Fibroblast of skin of scalp (primary cell): ENCODE results near the gene DLL1.
"Not testable (repeated sequence)": the region's sequence is repeated elsewhere in the genome, so short reads cannot be mapped to it uniquely, and the experiment has no call there.

Source experiments
- DNase-seq: peaks from one replicate; pipeline ENCODE4 v3.0.0-alpha.2; 2013

Gene DLL1

DNA sequence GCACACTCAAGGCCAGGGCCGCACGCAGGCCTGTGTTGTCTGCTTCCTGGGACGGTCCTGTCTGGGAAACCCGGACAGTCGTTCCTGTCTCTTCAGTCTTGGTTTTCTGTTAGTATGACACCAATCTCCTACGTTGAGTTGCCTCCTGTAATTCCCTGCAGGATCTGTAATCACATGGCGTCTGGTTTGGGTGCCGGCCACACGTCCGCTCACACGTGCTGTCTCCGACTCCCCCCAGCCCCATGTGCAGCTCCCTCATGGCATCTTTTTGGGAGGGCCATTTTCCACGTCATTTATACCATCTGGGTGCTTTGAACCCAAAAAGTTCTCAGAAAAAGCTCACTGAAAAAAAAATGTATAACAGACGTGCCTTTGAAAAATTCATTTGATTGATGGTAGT lies 23.2 kb downstream of the DLL1 start:
- no peak for DNase-seq

DNA sequence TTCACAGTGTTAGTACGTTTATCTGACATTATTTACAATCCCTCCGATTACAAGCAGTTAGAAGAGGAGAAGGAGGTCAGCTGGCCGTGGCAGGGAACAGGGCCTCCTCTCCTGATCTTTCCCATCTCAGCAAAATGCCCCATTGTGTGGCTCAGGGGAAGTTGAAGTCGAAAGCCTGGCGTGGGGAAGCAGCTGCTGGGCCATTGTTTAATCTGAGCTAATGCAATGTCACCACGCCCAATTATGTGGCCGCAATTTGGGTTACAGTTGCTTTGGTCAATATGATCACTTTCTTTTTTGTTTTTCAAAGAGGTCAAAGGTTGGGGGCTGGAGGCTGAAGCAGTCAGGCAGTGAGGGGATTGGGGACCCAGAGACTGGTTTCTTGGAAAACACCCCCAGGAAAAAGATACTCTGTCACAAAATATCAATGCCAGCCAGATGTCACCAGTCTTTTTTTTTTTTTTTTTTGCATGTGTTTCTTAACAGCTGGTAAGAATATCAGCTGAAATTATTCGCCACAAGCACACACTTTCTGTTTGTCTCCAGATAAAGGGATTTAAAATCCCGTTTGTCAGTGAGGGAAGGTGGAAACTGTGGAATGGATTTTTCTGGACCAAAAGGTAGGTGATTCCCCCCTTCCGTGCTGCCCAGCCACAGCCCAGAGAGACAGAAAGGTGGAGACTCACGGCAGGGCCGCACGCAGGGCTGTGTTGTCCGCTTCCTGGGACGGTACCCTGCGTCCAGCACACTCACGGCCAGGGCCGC lies 24.6 kb downstream of the DLL1 start:
- no peak for DNase-seq

DNA sequence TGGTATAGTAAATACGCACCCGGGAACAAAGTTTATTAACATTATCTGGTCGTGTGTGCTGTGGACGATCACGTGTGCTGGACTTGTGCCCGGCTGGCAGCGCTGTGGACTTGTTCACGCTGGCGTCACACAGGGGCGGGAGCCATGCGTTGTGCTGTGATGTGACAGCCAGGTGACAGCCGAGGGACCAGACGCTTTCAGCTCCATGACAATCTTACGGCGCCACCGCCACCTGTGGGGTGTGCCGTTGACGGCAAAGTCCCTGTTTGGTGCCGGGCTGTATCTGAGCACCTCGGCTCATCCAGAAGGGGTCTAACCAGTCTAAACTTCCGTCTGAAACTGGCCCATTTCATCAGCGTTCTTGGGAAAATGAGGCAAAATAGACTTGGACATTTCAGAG lies 25.2 kb downstream of the DLL1 start:
- no peak for DNase-seq

DNA sequence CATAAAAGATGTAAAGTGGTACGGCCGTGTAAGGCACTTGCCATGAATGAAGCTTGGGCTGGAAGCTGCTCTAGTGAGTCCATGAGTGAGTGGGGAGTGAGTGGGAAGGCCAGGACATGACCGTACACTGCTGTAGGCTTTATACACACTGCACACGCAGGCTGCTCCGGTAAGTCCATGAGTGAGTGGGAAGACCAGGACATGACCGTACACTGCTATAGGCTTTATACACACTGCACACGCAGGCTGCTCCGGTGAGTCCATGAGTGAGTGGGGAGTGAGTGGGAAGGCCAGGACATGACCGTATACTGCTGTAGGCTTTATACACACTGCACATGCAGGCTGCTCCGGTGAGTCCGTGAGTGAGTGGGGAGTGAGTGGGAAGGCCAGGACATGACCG lies 26.2 kb downstream of the DLL1 start:
- not testable (repeated sequence) for DNase-seq

DNA sequence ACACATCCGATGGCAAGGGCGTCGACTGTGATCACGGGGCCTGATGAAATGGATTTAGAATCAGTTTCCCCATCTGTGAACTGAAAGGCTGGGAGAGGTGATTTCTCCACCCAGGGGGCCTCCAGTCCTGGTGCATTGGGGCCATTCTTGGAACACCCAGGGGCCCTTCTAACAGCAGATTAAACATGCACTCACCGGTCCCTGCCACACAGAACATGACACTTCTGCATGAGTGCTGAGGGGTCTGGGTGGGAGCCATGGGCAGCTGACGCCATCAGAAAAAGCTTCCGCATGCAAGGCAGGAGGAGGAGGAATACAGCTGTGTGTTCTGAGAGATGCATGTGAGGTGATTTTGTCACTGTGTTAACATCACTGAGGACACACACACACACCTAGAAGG lies 26.8 kb downstream of the DLL1 start:
- DNase-seq: no peak

DNA sequence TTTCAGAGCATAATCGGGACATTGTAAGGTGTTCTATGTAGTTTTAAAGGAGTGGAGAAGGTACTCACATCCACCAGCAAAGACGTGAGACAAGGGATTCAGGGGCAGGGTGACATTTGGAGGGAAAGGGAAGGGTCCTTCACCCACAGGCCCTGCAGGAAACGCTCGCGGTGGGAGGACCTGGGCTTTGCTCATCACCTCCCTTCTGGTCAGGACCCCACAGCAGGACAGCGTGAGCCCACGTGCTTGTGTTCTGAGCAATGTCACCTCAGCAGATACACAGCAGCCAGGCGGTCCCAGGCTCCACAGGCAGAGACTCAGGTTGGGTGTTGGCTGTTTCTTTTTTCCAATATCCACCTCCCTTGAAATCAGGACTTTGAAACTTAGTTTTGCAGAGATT lies 27.5 kb downstream of the DLL1 start:
- no peak for DNase-seq

DNA sequence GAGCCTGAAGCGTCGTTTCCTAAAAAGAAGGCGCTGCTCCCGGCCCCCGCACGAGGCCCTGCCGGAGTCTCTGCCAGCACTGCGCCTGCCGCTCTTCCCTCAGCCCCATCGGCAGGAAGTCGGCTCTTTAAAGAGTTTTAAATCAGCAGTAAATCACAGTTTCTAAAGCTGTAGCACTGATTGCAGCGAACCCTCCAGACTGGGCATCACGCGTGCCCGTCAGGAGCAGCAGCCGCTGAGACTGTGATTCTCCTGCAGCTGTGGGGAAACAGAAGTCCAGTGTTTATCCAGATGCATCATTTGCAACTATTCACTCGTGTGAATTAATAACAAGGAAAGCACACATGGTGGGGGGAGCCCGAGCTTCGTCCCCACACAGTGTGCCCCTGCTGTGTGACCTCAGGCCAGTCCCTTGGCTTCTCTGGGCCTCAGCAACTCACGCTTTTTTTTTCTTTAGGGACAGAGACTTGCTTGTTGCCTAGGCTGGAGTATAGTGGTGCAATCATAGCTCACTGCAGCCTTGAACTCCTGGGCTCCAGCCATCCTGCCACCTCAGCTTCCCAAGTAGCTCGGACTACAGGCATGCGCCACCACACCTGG lies 28.3 kb downstream of the DLL1 start:
- DNase-seq: no peak

DNA sequence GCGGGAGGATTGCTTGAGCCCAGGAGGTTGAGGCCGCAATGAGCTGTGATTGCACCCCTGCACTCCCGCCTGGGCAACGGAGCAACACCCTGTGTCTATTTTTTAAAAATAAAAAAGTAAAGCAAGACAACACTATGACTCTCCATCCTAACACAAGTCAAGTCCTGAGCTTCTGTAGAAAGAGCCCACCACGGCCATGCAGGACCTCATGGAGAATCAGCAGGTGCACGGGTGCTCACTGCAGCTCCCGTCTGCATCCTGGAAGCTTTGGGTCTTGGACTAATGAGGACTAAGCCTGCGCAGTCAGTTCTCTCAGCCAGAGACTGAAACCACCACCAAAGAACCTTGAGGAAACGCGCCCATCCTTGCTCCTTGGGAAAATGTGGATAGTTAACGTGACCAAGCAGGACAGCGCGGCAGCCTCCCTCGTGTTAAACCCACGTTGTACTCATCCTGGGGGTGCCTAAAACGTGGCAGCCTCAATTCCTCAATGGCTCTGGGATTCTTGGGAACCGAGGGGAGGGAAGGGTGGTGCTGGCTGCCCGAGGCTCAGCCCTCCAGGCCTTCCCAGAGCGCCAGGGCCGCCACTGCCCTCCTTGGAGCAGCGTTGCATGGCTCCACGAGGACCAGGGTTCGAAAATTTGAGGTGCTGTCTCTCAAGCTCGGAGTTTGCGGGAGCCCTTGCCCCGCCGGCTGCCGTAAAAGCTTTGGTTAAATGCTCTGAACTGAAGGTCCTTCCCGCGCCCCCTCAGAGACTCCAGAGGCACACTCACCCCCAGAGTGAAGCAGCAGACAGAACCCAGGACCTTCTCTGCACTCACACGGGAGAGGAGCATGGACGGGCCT lies 29.0 kb downstream of the DLL1 start:
- DNase-seq: no peak

DNA sequence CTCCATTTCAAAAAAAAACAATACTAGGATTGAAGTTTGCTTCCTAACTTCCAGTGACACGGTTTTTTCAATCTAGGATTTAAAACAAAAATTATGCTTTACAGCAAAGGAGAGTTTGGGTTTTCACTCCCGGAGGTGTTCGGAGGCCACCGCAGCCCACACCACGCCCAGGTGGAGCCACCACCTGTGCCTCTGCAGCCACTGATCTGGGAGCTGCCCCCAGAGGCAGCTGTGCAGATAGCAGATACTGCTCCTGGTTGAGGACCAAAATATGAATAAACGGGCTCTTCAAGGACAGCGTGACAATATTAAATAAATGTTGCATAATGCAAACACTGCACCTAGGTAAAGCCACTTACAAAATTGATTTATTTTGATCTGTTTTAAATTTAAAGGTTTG lies 30.2 kb downstream of the DLL1 start:
- DNase-seq: no peak

DNA sequence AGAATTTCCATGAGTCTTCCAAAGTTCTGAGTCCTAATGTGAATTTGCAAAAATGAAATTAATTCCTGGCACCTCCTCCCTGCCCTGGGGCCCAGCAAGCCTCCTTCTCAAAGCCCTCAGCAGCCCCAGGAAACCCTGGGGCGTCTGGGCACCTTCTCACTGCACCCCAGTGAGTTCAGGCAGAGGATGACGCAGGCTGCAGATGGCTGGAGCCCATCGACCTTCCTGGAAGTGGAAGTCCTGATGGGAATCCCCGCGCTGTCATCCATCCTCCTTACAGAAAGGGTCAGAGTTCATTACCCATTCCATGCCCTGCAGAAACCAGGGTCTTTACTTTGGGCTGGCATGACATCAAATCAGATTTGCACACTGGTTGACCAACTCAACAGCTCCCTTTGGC lies 31.6 kb downstream of the DLL1 start:
- DNase-seq: no peak

DNA sequence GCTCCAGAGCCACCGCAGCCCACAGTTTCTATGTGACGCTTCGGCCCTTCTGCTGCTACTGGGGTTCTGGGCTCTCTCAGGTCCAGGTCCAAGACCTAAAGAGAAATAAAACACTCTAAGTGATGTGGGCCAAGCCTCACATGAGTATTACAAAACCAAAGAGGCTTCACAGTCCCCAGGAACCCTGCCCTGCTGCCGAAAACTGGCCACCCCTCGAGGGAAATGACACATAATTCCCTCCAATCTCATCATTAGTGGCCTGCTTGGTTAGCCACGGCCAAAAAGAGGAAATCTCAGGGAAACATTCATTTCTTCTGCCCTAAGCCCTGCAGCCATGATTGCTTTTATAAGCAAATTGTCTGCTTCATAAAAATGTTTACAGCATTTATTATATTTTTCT lies 32.5 kb downstream of the DLL1 start:
- DNase-seq: no peak

DNA sequence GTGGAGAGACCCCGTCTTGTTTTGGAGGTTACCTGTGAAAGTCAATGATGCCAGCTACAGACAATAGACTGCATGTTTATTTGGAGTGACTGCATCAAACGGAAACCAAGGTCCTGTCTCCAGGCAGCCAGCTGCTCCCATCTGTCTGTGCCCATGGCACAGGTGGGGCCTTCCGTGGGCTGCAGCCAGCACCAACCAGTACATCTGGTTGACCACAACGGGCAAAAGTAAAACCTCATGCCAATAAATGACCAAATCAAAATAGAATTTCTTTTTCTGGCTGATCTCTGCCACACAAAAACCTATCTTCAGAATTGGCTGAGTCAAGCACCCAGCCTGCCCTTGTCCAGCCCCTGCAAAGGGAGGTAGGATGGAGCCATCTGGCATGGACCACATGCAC lies 33.5 kb downstream of the DLL1 start:
- DNase-seq: no peak

DNA sequence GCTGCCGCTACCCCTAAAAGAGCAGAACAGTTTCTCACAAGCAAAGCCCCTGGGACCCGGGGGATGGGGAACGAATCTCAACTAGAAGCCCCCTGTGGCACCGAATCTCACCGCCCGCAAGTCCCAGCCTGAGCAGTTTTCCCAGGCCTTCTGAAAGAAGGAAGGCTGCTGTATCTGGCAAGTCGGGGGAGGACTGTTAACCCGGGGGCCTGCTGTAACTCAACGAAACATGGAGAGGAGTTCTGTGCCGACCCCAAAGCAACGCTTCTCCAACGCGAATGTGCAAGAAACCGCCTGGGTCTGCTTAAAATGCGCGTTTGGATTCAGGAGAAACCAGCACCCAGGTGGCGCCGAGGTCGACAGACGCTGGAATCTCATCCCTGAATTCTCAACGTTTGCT lies 34.2 kb downstream of the DLL1 start:
- DNase-seq: no peak

DNA sequence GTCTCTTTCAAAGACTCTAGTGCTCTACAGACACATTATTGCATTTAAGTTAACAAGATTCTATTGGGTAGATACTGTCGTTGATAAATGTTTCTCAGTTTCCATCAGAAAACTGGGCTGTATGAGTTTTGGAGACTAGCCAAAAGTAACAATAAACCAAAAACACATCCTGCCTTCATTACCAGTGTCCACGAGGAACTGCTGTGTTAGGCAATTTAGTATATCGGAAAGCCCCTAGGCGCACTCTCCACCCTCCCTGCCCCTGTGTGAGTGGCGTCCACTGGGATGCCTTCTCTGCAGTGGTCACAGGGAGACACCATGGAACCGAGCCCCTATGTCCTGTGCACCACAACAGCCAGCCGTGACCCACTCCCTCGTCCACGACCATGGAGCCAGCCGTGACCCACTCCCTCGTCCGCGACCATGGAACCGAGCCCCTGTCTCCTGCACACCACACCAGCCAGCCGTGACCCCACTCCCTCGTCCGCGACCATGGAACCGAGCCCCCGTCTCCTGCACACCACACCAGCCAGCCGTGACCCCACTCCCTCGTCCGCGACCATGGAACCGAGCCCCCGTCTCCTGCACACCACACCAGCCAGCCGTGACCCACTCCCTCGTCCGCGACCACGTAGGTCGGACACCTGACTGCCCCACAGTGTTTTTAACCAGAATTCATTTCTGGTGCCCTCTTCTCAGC lies 35.3 kb downstream of the DLL1 start:
- no peak for DNase-seq

DNA sequence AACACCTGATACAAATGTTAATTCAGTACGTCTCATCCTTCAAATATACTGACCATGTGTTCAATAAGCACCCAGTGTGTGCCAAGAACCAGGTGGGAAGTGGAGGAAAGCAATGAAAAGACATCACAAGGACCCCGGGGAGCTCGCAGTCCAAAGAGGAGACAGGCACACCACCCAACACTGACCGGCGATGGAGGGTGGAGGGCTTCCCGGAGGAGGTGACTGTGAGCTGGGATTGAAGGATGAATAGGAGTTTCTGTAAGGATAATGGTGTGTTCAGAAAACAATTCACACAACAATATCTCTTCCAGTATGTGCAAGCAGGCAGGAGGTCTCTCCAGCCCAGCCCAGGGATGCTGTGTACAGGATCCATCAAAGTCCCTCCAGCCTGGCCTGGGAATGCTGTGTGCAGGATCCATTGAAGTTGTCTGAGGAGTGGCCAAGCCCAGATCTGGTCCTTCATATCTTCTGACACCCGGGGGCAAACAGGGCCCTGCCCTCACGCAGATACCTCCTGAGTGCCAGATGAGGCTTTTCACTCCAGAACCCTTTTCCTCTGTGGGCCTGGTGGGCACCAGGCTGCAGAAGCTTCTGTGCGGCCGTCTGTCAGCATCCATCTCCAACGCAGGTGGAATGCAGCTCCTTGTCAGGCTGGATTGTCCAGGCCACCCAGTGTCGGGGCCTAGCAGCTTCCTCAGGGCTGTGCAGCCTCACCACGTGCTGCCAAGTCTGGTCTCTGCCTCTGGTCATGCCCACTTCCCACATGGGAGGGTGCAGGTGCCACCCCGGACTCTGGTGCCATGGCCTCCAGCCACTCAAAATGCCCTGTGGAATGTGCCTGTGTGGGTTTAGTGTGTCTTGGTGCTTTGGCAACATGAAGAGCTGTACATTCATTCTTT lies 36.3 kb downstream of the DLL1 start:
- no peak for DNase-seq

DNA sequence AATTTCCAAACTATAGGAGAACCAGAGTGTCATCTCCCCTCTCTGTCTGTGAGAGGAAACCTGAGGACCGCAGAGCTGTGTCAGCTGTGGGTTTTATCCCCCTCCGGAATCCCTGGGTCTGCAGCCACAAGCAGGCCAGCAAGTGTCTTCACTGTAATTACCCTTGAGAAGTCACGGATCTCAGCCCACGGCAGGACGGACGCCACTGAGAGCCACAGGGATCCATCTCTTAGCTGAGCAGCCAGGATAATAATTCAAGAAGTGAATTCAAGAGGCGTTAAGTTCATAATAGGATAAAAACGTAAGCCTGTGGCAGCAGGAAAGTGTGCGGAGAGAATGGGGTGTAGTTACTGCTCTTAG lies 37.0 kb downstream of the DLL1 start:
- no peak for DNase-seq

DNA sequence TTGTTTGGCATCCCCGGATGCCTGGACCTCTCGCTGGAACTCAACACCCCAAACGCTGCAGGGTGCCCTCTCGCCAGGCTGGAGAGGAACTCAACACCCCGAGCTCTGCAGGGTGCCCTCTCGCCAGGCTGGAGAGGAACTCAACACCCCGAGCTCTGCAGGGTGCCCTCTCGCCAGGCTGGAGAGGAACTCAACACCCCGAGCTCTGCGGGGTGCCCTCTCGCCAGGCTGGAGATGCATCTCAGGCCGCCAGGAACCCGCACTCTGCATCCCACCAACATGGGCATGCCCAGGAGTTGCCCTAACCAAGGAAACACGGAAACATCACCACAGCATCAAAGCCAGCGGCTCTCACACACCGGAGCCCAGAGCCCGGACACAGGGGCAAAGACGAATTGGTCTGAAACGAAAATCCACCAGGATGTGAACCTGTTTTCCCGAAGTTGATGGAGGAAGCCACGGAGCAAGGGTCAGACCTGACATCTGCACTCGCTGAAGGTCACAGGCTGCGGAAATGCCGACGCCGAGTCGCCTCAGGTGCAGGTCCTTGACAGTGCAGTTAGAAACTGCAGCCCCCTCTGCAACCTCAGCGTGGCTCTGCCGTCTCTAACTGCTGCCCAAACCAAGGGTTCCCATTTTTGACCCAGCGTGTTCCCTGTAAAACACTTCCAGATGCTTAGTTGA lies 37.5 kb downstream of the DLL1 start:
- no peak for DNase-seq

DNA sequence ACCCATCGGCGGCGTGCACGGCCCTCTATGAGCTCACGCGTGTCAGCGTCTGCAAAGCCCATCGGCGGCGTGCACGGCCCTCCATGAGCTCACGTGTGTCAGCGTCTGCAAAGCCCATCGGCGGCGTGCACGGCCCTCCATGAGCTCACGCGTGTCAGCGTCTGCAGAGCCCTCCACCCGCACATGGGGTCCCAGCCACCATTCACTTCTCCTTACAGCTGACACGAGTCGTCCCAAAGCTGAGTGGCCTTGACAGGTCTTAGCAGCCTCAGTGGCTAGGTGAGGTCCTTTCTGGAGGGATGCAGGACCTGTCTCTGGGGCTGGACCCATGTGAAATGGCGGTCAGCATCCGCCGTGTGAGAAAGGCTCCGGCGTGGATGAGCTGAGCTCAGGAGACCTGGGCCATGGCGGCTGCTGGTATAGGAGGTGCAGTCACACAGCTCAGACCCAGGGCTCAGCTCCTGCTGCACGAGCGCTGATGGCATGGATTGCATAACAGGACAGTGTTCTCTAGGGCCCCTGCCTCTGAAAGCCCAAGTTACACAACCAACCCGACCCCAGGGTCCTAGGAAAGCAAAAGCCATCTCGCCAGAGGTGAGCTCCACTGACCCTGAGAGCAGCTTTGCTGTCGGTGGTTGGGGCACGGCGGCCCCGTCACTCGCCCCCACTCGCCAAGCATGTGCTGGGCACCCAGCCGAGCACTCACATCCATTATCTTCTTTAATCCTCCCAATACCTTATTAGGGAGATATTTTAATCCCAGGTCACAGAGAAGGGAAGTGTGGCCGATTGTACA lies 38.9 kb downstream of the DLL1 start:
- no peak for DNase-seq

DNA sequence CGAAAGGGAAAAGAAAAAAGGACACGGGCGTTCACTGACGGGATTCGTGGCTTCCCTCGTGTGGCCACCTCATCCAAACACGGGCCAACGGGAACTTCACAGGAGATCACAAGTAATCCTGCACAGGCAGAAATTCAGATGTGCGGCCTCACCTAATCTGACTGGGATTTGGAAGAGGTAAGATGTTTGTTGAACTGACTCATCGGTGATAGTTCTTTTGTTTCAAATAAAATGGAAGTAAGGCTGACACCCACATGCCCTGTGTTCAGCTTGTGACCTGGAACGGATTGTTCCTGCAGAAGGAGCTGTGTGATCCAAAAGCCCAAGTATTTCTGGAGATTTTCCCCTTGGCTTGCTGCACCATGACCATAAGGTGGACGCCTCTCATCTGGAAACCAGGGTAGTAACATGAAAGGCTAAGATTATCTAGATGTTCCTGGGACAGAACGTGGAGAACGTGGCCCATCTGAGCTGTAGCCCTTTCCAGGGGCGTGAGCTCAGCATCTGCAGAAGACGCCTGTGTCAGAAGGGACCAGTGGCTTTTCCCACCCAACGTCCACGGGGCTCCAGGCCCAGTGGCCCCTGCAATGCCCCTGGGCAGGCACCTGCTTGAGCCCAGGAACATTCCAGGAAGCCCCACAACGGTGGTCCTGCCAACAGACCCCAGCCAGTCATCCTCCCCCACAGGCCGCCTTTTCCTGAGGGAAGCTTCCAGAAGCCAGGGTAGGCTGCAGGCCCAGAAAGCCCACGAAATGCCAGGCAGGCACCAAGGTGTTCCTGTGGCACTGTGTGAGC lies 39.7 kb downstream of the DLL1 start:
- no peak for DNase-seq

DNA sequence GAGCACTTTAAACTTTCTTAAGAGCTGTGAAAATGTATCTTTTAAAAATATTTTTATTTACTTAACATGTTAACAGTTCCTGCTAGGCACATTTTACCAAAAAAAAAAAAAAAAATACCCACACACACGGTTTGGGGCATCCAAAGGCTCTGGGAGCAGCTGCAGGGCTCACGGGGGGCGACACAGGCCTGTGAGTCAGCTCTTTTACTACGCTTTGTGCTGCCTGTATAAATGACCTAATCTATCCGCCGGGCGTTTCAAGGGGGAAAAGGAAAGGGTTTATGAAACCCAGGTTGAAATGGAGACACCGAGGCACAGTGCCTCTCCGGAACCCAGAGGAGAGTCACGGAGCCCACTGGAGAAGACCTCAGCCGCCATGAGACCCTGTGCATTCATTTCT lies 40.4 kb downstream of the DLL1 start:
- no peak for DNase-seq
